ENCODE measurements around the gene RCCD1.

The RCCD1 gene

GRCh38 chr15:90967206-90967605 lies 12.5 kb downstream of the RCCD1 start:
- Histone ChIP-seq H4K91ac (ENCODE audit: low read length) (no peak overlapping the region), H2AK5ac (ENCODE audit: low read length, severe bottlenecking) (no peak overlapping the region), H2BK120ac (ENCODE audit: low read depth, low read length) (no peak overlapping the region), H3K18ac (ENCODE audit: low read depth in 1 of 2, low read length in 2 of 2) (no peak overlapping the region), H3K9me3 (ENCODE audit: control insufficient read depth, low read length) (no peaks in the 10 kb centered on the region), H3K4me1 (ENCODE audit: control insufficient read depth, insufficient read depth, low read depth, low read length) (no peaks in the 10 kb centered on the region), H2AFZ (ENCODE audit: low read depth, low read length) (no peak overlapping the region), H4K8ac (ENCODE audit: low read length) (no peak overlapping the region), H3K23ac (ENCODE audit: low read length in 2 of 2) (no peak overlapping the region), H3K4me3 (ENCODE audit: insufficient read depth in 1 of 2, low read depth in 1 of 2, low read length in 2 of 2) (no peak overlapping the region), H2BK15ac (ENCODE audit: low read depth, poor library complexity, severe bottlenecking) (no peak overlapping the region), H3K27me3 (ENCODE audit: control insufficient read depth in 1 of 2, insufficient read depth in 1 of 2, low read length in 2 of 2) (no peaks in the 10 kb centered on the region), H3K9ac (ENCODE audit: low read length) (no peak overlapping the region), H3K4me2 (ENCODE audit: low read length, poor library complexity, severe bottlenecking) (no peak overlapping the region), H2BK12ac (ENCODE audit: low read length in 2 of 2) (no peak overlapping the region), H3K4ac (ENCODE audit: low read depth in 1 of 2, low read length in 2 of 2) (no peak overlapping the region), H3K36me3 (ENCODE audit: control insufficient read depth in 1 of 2, insufficient read depth in 2 of 2, low read depth in 1 of 2, low read length in 2 of 2) (peaks cover 9 to 66% of the 10 kb centered on the region in 2 experiments), H3K79me1 (replicated peaks; ENCODE audit: low read length, poor library complexity, severe bottlenecking) (peaks cover 2% of the 10 kb centered on the region), H2BK5ac (ENCODE audit: low read depth, low read length, poor library complexity, severe bottlenecking) (no peak overlapping the region), H3K14ac (ENCODE audit: low read length in 2 of 2) (no peak overlapping the region), H3K27ac (ENCODE audit: low read length, poor library complexity, severe bottlenecking) (no peak overlapping the region)
- 98% methylated on average over 5 of the region's 5 CpGs for WGBS
- no peak for DNase-seq

DNA sequence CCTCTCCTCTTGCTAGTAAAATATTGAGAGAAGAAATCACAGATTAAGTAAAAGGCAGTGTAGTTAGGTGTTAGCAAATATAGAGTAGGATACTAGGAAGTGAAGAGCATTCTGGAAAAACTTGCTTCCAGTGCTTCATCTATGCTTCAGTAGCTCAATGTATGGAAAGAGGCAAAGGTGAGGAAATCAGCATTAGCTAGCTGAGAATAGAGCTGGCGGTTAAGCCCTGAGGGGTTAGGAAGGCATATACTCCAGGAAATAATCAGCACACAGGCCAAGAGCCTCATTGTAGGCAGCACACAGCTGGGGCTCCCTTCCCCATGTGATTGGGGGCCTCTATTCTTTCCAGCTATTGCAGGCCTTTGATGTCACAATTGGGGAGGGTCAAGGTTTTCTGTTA lies 13.8 kb downstream of the RCCD1 start:
- no peaks in the 10 kb centered on the region for H3K4me1 ChIP-seq (ENCODE audit: control insufficient read depth, insufficient read depth, low read depth, low read length)
- no peak overlapping the region for H4K91ac ChIP-seq (ENCODE audit: low read length)
- H3K4ac ChIP-seq (ENCODE audit: low read depth in 1 of 2, low read length in 2 of 2): no peak overlapping the region
- peaks cover 13 to 62% of the 10 kb centered on the region in 2 experiments for H3K36me3 ChIP-seq (ENCODE audit: control insufficient read depth in 1 of 2, insufficient read depth in 2 of 2, low read depth in 1 of 2, low read length in 2 of 2)
- H2AFZ ChIP-seq (ENCODE audit: low read depth, low read length): no peak overlapping the region
- H3K79me1 ChIP-seq (replicated peaks; ENCODE audit: low read length, poor library complexity, severe bottlenecking): peaks cover 2% of the 10 kb centered on the region
- H3K27ac ChIP-seq (ENCODE audit: low read length, poor library complexity, severe bottlenecking): no peak overlapping the region
- no peak overlapping the region for H4K8ac ChIP-seq (ENCODE audit: low read length)
- H3K9me3 ChIP-seq (ENCODE audit: control insufficient read depth, low read length): no peaks in the 10 kb centered on the region
- no peak overlapping the region for H3K23ac ChIP-seq (ENCODE audit: low read length in 2 of 2)
- H3K18ac ChIP-seq (ENCODE audit: low read depth in 1 of 2, low read length in 2 of 2): no peak overlapping the region
- no peak overlapping the region for H2BK5ac ChIP-seq (ENCODE audit: low read depth, low read length, poor library complexity, severe bottlenecking)
- no peak overlapping the region for H3K4me3 ChIP-seq (ENCODE audit: insufficient read depth in 1 of 2, low read depth in 1 of 2, low read length in 2 of 2)
- no peak overlapping the region for H3K4me2 ChIP-seq (ENCODE audit: low read length, poor library complexity, severe bottlenecking)
- WGBS: 100% methylated on average over 1 of the region's 1 CpG
- no peak overlapping the region for H2BK120ac ChIP-seq (ENCODE audit: low read depth, low read length)
- no peak overlapping the region for H2AK5ac ChIP-seq (ENCODE audit: low read length, severe bottlenecking)
- no peak overlapping the region for H2BK12ac ChIP-seq (ENCODE audit: low read length in 2 of 2)
- H3K14ac ChIP-seq (ENCODE audit: low read length in 2 of 2): no peak overlapping the region
- H2BK15ac ChIP-seq (ENCODE audit: low read depth, poor library complexity, severe bottlenecking): no peak overlapping the region
- DNase-seq: no peak
- no peaks in the 10 kb centered on the region for H3K27me3 ChIP-seq (ENCODE audit: control insufficient read depth in 1 of 2, insufficient read depth in 1 of 2, low read length in 2 of 2)
- no peak overlapping the region for H3K9ac ChIP-seq (ENCODE audit: low read length)

GRCh38 chr15:90970274-90970673 lies 15.6 kb downstream of the RCCD1 start:
- Histone ChIP-seq H3K23ac (ENCODE audit: low read length in 2 of 2) (no peak overlapping the region), H2BK5ac (ENCODE audit: low read depth, low read length, poor library complexity, severe bottlenecking) (no peak overlapping the region), H3K14ac (ENCODE audit: low read length in 2 of 2) (no peak overlapping the region), H3K4me3 (ENCODE audit: insufficient read depth in 1 of 2, low read depth in 1 of 2, low read length in 2 of 2) (no peak overlapping the region), H3K27ac (ENCODE audit: low read length, poor library complexity, severe bottlenecking) (no peak overlapping the region), H3K79me1 (replicated peaks; ENCODE audit: low read length, poor library complexity, severe bottlenecking) (peaks cover 2% of the 10 kb centered on the region), H3K4ac (ENCODE audit: low read depth in 1 of 2, low read length in 2 of 2) (no peak overlapping the region), H2BK120ac (ENCODE audit: low read depth, low read length) (no peak overlapping the region), H2BK15ac (ENCODE audit: low read depth, poor library complexity, severe bottlenecking) (no peak overlapping the region), H3K36me3 (ENCODE audit: control insufficient read depth in 1 of 2, insufficient read depth in 2 of 2, low read depth in 1 of 2, low read length in 2 of 2) (peaks cover 20 to 69% of the 10 kb centered on the region in 2 experiments), H2AK5ac (ENCODE audit: low read length, severe bottlenecking) (no peak overlapping the region), H4K91ac (ENCODE audit: low read length) (no peak overlapping the region), H3K4me1 (ENCODE audit: control insufficient read depth, insufficient read depth, low read depth, low read length) (no peaks in the 10 kb centered on the region), H2BK12ac (ENCODE audit: low read length in 2 of 2) (no peak overlapping the region), H3K9me3 (ENCODE audit: control insufficient read depth, low read length) (no peaks in the 10 kb centered on the region), H3K18ac (ENCODE audit: low read depth in 1 of 2, low read length in 2 of 2) (no peak overlapping the region), H3K9ac (ENCODE audit: low read length) (no peak overlapping the region), H3K4me2 (ENCODE audit: low read length, poor library complexity, severe bottlenecking) (no peak overlapping the region), H4K8ac (ENCODE audit: low read length) (no peak overlapping the region), H2AFZ (ENCODE audit: low read depth, low read length) (no peak overlapping the region), H3K27me3 (ENCODE audit: control insufficient read depth in 1 of 2, insufficient read depth in 1 of 2, low read length in 2 of 2) (no peaks in the 10 kb centered on the region)
- DNase-seq: no peak
- 100% methylated on average over 6 of the region's 7 CpGs for WGBS

GRCh38 chr15:90972133-90972532 lies 17.4 kb downstream of the RCCD1 start:
- Histone ChIP-seq H3K23ac (ENCODE audit: low read length in 2 of 2) (no peak overlapping the region), H2BK120ac (ENCODE audit: low read depth, low read length) (no peak overlapping the region), H3K9me3 (ENCODE audit: control insufficient read depth, low read length) (no peaks in the 10 kb centered on the region), H3K9ac (ENCODE audit: low read length) (no peak overlapping the region), H3K36me3 (ENCODE audit: control insufficient read depth in 1 of 2, insufficient read depth in 2 of 2, low read depth in 1 of 2, low read length in 2 of 2) (peaks cover 16 to 62% of the 10 kb centered on the region in 2 experiments), H2BK5ac (ENCODE audit: low read depth, low read length, poor library complexity, severe bottlenecking) (no peak overlapping the region), H2AFZ (ENCODE audit: low read depth, low read length) (no peak overlapping the region), H3K27ac (ENCODE audit: low read length, poor library complexity, severe bottlenecking) (no peak overlapping the region), H2BK15ac (ENCODE audit: low read depth, poor library complexity, severe bottlenecking) (no peak overlapping the region), H3K4me1 (ENCODE audit: control insufficient read depth, insufficient read depth, low read depth, low read length) (no peaks in the 10 kb centered on the region), H3K27me3 (ENCODE audit: control insufficient read depth in 1 of 2, insufficient read depth in 1 of 2, low read length in 2 of 2) (no peaks in the 10 kb centered on the region), H3K18ac (ENCODE audit: low read depth in 1 of 2, low read length in 2 of 2) (no peak overlapping the region), H3K4me3 (ENCODE audit: insufficient read depth in 1 of 2, low read depth in 1 of 2, low read length in 2 of 2) (no peak overlapping the region), H4K8ac (ENCODE audit: low read length) (no peak overlapping the region), H3K4me2 (ENCODE audit: low read length, poor library complexity, severe bottlenecking) (no peak overlapping the region), H2AK5ac (ENCODE audit: low read length, severe bottlenecking) (no peak overlapping the region), H3K79me1 (replicated peaks; ENCODE audit: low read length, poor library complexity, severe bottlenecking) (peaks cover 4% of the 10 kb centered on the region), H3K4ac (ENCODE audit: low read depth in 1 of 2, low read length in 2 of 2) (no peak overlapping the region), H3K14ac (ENCODE audit: low read length in 2 of 2) (no peak overlapping the region), H4K91ac (ENCODE audit: low read length) (no peak overlapping the region), H2BK12ac (ENCODE audit: low read length in 2 of 2) (no peak overlapping the region)
- no peak for DNase-seq
- WGBS: 100% methylated on average over 3 of the region's 5 CpGs

Data from mesenchymal stem cell (in vitro differentiated cells and primary cell).